RKO (cell line): ENCODE results near the gene FGR.
"Not testable (repeated sequence)": the region's sequence is repeated elsewhere in the genome, so short reads cannot be mapped to it uniquely, and the experiment has no call there.

Source experiments
- DNase-seq: peaks from one replicate; pipeline ENCODE4 v3.0.0-alpha.2; 2016; ENCODE audit warnings: low spot score

Gene FGR

DNA sequence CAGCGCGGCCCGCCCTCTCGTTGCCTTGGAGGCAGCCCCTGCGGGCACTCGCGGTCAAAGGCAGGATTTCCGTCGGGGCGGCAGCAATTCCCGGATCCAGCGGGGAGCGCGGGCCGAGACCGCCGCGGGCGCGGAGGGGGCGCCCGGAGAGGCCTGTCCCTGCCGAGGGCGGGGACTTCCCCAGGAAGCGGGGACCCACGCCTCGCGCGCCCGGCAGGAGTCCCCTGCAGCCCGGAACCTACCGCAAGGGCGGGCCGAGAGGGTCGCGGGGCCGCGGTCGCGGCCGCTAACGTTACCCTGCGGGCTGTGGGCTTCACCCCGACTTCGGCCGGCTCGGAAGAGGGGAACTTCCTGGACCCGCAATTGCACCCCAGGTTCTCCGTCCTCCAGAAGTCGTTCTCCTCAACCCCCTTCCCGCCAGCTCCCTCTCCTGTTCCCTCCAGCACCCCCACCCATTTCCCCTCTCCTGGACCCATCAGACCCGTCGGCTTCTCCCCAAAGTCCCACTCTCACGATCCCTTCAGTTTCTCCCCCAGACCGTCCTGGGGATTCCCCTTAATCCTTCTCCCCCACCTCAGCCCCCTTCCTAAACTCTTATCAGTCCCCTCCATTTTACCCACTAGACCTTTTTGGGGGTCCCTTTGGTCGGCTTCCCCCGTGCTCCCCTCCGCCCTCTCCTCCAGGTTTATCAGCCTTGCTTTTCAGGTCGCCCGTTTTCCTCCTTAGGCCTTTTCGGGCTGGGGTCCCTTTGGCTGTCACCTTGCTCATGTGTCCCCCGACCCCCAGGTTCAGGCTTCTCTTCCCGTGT, 604 bp downstream of the FGR start:
- DNase-seq, result no peak

DNA sequence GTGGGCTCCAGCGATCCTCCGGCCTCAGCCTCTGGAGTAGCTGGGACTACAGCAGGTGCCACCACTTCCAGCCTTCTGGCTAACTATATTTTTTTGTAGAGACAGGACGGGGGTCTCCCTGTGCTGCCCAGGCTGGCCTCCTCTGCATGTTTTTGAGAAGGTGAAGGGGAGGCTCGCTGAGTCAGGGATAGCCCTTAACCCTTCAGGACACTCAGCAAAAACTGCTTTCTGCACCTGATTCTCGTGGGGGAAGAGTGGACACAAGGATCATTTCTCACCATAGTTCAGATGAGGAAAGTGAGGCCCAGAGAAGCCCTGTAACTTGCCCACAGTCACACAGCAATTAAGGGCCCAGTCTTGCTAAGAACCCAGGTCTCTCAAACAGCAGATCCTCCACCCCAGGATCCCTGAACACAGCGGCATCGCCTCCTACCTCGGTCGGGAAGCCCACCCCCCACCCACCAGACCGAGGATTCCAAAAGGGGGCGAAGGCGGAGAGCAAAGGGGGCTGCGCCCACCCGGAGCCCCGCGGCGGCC, 1.3 kb downstream of the FGR start:
- no peak for DNase-seq

- DNase-seq, result no peak
Measured at GRCh38 chr1:27633298-27633610, 1.7 kb downstream of the FGR start.

DNA sequence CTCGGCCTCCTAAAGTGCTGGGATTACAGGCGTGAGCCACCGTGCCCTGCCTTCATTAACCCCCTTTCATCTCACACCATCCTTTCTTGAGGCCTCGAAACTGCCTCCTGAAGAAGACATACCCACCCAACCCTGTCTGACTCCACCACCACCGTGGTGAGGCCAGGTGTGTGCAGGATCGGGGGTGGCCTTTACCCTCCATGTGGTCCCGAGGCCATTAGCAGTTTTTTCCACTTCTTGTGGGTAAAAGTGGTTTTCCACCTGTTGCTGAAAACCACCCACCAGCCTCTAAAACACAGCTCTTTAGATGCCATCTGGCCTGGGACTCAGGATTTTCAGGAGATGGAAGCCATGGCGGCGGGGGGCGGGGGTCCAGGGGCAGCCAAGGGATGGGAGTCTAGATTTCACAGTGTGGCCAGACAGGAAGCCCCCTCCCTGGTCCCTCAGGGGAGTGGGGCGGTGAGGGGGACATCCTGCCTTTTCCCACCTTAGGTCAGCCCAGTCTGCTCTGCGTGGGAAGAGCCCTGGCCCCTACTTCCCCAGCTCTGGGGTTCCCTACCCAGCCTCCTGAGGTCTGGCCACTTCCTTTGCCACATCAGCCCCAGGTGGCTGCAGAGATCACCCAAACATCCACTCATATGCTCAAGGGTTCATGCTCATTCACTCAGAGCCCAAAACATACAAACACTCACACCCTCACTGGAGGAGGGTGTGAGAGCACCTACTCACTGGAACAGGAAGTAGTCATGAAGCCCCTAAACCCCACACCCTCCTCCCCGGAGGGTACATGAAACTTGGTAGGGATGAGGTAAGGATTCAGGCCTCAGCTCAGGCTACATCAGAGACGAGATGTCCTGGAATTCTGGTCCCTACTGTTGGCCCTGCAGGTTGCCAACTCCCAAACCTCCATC, 2.3 kb downstream of the FGR start:
- DNase-seq, result no peak

DNA sequence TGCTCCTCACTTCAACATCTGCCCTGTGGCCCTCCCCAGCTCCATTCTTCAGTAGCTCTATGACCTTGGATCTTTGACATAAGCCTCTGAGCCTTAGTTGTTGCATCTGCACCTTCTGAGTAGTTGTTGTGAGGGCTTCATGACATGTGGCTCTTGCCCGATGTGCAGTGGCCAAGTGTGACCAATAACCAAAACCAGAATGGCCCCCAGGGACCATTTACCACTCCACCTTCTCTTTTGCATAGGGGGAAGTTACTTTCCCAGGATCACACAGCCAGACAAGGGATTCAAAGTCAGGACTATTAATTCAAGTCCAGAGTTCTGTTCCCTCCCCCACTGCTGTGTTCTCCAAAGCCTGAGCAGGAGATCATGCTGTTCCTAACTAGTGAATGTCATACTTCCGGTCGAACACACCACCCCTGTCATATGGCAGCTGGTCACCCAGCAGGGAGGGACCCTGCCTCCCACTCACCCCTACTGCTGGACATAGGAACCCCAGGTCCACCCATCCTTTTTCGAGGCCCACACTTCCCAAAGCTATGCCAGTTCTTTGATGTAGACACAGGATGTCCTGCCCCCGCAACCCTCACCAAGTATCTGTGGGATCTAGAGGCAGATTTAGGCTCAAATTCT, 4.0 kb downstream of the FGR start:
- no peak for DNase-seq

DNA sequence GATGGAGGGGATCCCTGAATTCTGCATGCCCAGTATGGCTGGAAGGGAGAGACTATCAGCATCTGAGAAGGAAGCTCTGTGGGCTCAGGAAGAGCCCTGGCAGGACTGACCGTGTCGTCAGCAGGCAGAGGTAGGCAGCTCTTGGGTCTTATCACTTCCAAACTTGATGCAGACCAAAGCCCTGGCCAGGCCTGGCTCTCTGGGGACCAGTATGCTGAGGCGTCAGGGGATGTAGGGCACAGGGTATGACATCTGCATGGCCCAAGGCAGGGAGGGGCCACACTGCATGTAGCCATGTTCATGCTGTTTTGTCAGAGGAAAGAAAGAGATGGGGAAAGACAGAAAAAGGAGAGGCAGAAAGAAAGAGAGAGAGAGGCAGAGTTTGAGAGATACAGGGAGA, 6.3 kb downstream of the FGR start:
- DNase-seq, result no peak

GRCh38 chr1:27627733-27628132, 7.3 kb downstream of the FGR start:
- not testable (repeated sequence) for DNase-seq

GRCh38 chr1:27627061-27627460, 7.9 kb downstream of the FGR start:
- DNase-seq, result no peak

GRCh38 chr1:27626031-27626935, 8.7 kb downstream of the FGR start:
- no peak for DNase-seq

DNA sequence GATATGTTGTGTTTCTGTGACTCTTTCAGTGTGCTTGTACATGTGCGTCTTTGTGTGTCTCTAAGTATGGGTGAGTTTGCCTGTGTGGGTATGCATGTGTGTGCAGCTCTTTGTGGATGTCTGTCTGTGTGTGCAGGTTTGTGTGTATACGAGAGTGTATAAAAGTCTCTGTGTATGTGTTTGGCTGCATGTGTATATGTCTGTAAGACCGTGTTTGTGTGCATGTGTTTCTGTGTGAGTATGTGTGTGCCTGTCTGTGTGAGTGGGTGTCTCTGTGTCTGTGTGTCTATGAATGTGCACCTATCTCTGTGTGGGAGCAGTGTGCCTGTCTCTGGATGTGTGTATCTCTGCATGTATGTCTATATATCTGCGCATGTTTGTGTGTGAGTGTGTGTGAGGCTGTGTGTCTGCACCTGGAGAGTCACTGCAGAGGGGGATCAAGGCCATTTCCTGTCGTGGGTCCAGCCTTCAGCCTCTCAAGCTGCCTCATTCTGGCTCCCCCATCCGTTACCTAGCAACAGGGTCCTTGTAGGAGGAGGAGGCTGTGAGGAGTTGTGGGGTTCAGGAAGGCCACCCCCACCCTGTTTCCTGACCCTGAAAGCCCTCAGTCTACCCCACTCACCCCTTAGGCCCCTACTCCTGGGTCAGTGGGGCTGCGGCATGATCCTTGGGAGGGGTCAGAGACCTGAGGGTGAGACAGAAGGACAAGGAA, 10.4 kb downstream of the FGR start:
- DNase-seq, result no peak

DNA sequence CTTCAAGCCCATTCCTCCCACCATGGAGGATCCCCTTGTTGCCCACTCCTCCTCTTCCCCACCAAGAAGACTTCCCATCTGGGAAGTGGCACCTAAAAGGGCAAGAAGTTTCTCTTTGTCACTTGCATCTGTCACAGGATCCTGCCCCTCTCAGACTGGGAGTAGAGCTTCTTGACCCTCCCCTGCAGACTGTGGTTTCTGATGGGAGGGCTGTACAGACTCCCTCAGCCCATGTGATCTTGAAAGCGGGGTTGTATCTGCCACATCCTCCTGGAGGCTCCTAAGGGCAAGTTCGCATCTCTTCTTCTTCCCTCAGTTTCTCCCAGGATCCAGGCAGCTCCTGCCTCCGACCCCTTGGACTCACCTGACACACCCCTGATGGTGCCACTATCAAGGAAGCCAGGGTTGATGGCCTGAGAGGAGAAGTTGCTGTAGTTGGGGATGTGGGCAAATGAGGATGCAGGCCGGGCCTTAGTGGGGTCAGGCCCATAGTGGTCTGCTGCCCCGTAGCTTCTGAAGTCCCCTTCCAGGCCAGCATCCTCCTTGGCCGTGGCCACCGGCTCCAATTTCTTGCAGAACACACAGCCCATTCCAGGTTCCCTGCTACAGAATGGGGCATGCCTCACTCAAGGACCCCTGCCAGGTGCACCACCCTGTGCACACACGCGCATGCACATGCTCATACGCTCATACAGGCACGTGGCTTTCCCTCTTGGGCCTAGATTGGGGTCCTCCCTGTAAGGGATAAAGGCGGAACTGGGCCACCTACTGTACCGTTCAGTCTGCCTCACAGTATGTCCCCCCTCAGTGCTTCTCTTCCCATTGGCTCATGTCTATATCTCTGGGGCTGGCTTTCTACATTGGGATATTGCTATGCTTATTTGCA, 11.4 kb downstream of the FGR start:
- no peak for DNase-seq

- no peak for DNase-seq
Measured at GRCh38 chr1:27622828-27623227, 12.2 kb downstream of the FGR start.

- DNase-seq, result no peak
Measured at GRCh38 chr1:27621051-27621920, 13.7 kb downstream of the FGR start.

DNA sequence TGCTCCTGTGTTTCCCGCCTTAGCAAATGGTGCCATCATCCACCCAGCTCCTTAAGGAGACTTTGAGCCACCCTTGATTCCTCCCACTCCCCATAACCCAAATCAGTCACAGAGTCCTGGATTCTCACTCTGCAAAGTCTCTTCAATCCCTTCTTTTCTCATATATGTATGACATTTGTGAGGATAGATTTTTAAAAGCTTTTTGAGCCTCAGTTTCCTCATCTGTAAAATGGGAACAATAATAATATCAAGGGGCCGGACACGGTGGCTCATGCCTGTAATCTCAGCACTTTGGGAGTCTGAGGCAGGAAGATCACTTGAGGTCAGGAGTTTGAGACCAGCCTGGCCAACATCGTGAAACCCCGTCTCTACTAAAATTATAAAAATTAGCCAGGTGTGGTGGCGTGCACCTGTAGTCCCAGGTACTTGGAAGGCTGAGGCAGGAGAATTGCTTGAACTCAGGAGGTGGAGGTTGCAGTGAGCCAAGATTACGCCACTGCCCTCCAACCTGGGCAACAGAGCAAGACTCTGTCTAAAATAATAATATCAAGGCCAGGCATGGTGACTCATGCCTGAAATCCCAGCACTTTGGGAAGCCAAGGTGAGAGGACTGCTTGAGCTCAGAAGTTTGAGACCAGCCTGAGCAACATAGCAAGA, 15.1 kb downstream of the FGR start:
- DNase-seq, result not testable (repeated sequence)

GRCh38 chr1:27618341-27619082, 16.5 kb downstream of the FGR start:
- DNase-seq, result no peak

- DNase-seq, result no peak
Measured at GRCh38 chr1:27617420-27617819, 17.6 kb downstream of the FGR start.

DNA sequence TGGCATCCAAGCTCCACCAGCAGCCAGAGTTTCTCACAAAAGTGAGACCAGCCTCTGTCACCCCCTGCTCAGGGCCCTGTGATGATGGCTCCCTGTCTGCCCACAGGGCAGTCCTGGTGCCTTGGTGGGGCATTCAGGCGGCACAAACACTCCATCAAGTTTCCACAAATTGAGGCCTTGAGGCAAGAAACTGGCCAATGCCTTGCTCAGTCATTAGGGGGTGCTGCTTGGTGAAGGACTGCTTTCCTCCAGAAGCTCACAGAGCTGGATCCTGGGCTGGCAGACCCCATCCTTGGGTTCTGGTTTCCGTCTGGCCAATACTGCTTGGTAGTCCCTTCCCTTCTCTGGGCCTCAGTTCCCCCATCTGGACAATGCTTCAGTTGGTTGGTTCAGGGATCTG, 18.5 kb downstream of the FGR start:
- no peak for DNase-seq
